GM23338 (cell line): ENCODE measurements around the gene RIF1. TPM values are rescaled to one million over a fixed set of nuclear protein-coding genes. Genes with fewer than 3 reads are reported as not detected.

Experiments used
- ATAC-seq: fragments of 200-7000 bp; cut with Tn5 transposase; 3 replicates; pipeline ENCODE4 v1.9.1; 2020
- DNase-seq: peaks from one replicate; pipeline ENCODE4 v3.0.0-alpha.2; 2015; ENCODE audit warnings: low spot score
- H2AFZ ChIP-seq: fragments of 200-600 bp; sonication (generic); 2 replicates; pipeline ENCODE4 v1.8.0; 2016; ENCODE audit warnings: antibody characterized with exemption, mild to moderate bottlenecking, moderate library complexity
- H3F3A ChIP-seq: fragments of 200-600 bp; sonication (generic); replicated peaks from 2 replicates; pipeline ENCODE4 v1.8.0; 2017; ENCODE audit warnings: antibody characterized with exemption, mixed run types, low read depth
- H3K27ac ChIP-seq: fragments of 200-600 bp; sonication (generic); 2 replicates; pipeline ENCODE4 v1.6.1; 2016; ENCODE audit warnings: low read depth
- H3K27me3 ChIP-seq: fragments of 200-600 bp; sonication (generic); 2 replicates; pipeline ENCODE4 v1.8.0; 2016; ENCODE audit warnings: mild to moderate bottlenecking, mixed run types, moderate library complexity; ENCODE audit not compliant: insufficient read depth
- H3K36me3 ChIP-seq: fragments of 200-600 bp; sonication (generic); 2 replicates; pipeline ENCODE4 v1.8.0; 2016; ENCODE audit warnings: mild to moderate bottlenecking; ENCODE audit not compliant: insufficient read depth
- H3K4me1 ChIP-seq: fragments of 200-600 bp; sonication (generic); 2 replicates; pipeline ENCODE4 v1.8.0; 2016; ENCODE audit warnings: mild to moderate bottlenecking, moderate library complexity; ENCODE audit not compliant: insufficient read depth
- H3K4me2 ChIP-seq: fragments of 200-600 bp; sonication (generic); 2 replicates; pipeline ENCODE4 v1.7.1; 2017; ENCODE audit warnings: mixed run types
- H3K4me3 ChIP-seq: fragments of 200-600 bp; sonication (generic); 2 replicates; pipeline ENCODE4 v1.6.1; 2016; ENCODE audit warnings: mixed run types
- H3K79me2 ChIP-seq: fragments of 200-600 bp; sonication (generic); replicated peaks from 2 replicates; pipeline ENCODE4 v1.8.0; 2017; ENCODE audit warnings: mild to moderate bottlenecking; ENCODE audit not compliant: insufficient read depth
- H3K9me2 ChIP-seq: fragments of 200-600 bp; sonication (generic); 2 replicates; pipeline ENCODE4 v1.8.0; 2017; ENCODE audit not compliant: insufficient read depth
- H4K20me1 ChIP-seq: fragments of 200-600 bp; sonication (generic); replicated peaks from 2 replicates; pipeline ENCODE4 v1.8.0; 2017; ENCODE audit warnings: mild to moderate bottlenecking; ENCODE audit not compliant: insufficient read depth
- H3K27ac Mint-ChIP-seq: 2 replicates; pipeline ENCODE4 v1.8.0; 2020; ENCODE audit warnings: inconsistent platforms, mild to moderate bottlenecking, moderate library complexity, mixed read lengths
- H3K27me3 Mint-ChIP-seq: 3 replicates; pipeline ENCODE4 v1.8.0; 2022; ENCODE audit warnings: low read depth, mild to moderate bottlenecking, moderate library complexity, mixed read lengths, inconsistent platforms; ENCODE audit not compliant: insufficient read depth, poor library complexity
- H3K36me3 Mint-ChIP-seq: 3 replicates; pipeline ENCODE4 v1.8.0; 2021; ENCODE audit warnings: low read depth, mild to moderate bottlenecking, inconsistent platforms, moderate library complexity, mixed read lengths
- H3K4me1 Mint-ChIP-seq: 3 replicates; pipeline ENCODE4 v1.8.0; 2020; ENCODE audit warnings: mild to moderate bottlenecking, inconsistent platforms, mixed read lengths
- H3K4me3 Mint-ChIP-seq: 3 replicates; pipeline ENCODE4 v1.8.0; 2021; ENCODE audit warnings: moderate library complexity, mild to moderate bottlenecking, inconsistent platforms, mixed read lengths
- H3K9me3 Mint-ChIP-seq: 3 replicates; pipeline ENCODE4 v1.8.0; 2020; ENCODE audit warnings: moderate library complexity, mild to moderate bottlenecking, inconsistent platforms, mixed read lengths
- CREB1 ChIP-seq: fragments of 250-450 bp; sonication (Bioruptor Pico); IDR thresholded peaks from 2 replicates; pipeline ENCODE4 v1.5.0; 2020; ENCODE audit warnings: low read depth, mild to moderate bottlenecking, moderate library complexity
- EZH2 ChIP-seq: fragments of 200-600 bp; sonication (generic); IDR thresholded peaks from one replicate; pipeline ENCODE4 v1.8.0; 2017; ENCODE audit warnings: antibody characterized with exemption, mild to moderate bottlenecking, low read depth; ENCODE audit not compliant: unreplicated experiment
- EZH2phosphoT487 ChIP-seq: fragments of 200-600 bp; sonication (generic); IDR thresholded peaks from one replicate; pipeline ENCODE4 v1.8.1; 2018; ENCODE audit warnings: antibody characterized with exemption; ENCODE audit not compliant: unreplicated experiment
- JUNB ChIP-seq: IDR thresholded peaks from one replicate; pipeline ENCODE4 v1.6.1; 2016; ENCODE audit warnings: antibody characterized with exemption; ENCODE audit not compliant: unreplicated experiment
- NANOG ChIP-seq: IDR thresholded peaks from 2 replicates; pipeline ENCODE4 v1.6.1; 2016; ENCODE audit warnings: antibody characterized with exemption, borderline replicate concordance
- POLR2AphosphoS5 ChIP-seq: IDR thresholded peaks from 2 replicates; pipeline ENCODE4 v1.6.1; 2016; ENCODE audit warnings: antibody characterized with exemption, low read depth
- STAT1 ChIP-seq: IDR thresholded peaks from one replicate; pipeline ENCODE4 v1.6.1; 2016; ENCODE audit warnings: antibody characterized with exemption; ENCODE audit not compliant: unreplicated experiment
- ZNF114 ChIP-seq: fragments of 250-450 bp; sonication (Bioruptor Pico); IDR thresholded peaks from 2 replicates; pipeline ENCODE4 v1.5.0; 2020; ENCODE audit warnings: mild to moderate bottlenecking, moderate library complexity
- ZNF331 ChIP-seq: fragments of 250-450 bp; sonication (Bioruptor Pico); IDR thresholded peaks from 2 replicates; pipeline ENCODE4 v1.5.0; 2020; ENCODE audit warnings: low read depth, mild to moderate bottlenecking, moderate library complexity
- polyA plus RNA-seq: library from polyadenylated mRNA; unstranded; fragments of >200 nt; fragmentation: Nextera tagmentation; extraction: Ambion mirVana; gene quantifications from 2 replicates; pipeline ENCODE4 v1.2.1, GENCODE V29; 2016
- total RNA-seq: library from RNA; depleted of rRNA; stranded (reverse); fragments of >200 nt; shearing (Covaris generic); gene quantifications from 2 replicates; pipeline ENCODE4 v1.2.3, GENCODE V29; 2014
- TF ChIP-seq, protein P1 (sequence below): IDR thresholded peaks from one replicate; pipeline ENCODE4 v1.6.1; 2018; ENCODE audit warnings: antibody characterized with exemption; ENCODE audit not compliant: unreplicated experiment
- TF ChIP-seq, protein P2 (sequence below), 2 experiments: fragments of 200-600 bp in 1 of 2; sonication (generic) in 1 of 2; conservative IDR thresholded peaks; 2 replicates each; pipeline versions ENCODE4 v1.5.1 to v1.6.1; 2016 to 2017; ENCODE audit warnings: antibody characterized with exemption in 2 of 2, low read depth in 2 of 2, mild to moderate bottlenecking in 2 of 2, moderate library complexity in 1 of 2
- TF ChIP-seq, protein P3 (sequence below): fragments of 250-450 bp; sonication (Bioruptor Pico); IDR thresholded peaks from 2 replicates; pipeline ENCODE4 v1.5.0; 2020; ENCODE audit warnings: mild to moderate bottlenecking, moderate library complexity
- TF ChIP-seq, protein P4 (sequence below): IDR thresholded peaks from 2 replicates; pipeline ENCODE4 v1.6.1; 2016; ENCODE audit warnings: antibody characterized with exemption

The RIF1 gene
- total and polyA plus RNA-seq, 2 experiments from 2014 or later, result 68.5 to 134 TPM

DNA sequence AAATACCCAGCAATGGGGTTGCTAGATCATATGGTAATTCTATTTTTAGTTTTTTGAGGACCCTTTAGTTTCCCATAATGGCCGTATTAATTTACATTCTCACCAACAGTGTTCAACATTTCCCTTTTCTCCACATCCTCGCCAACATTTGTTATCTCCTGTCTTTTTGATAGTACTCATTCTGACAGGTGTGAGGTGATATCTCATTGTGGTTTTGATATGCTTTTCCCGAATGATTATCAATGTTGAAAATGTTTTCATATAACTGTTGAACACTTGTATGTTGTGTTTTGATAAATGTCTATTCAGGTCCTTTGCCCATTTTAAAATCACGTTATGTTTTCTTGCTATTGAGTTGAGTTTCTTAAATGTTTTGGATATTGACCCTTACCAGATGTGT, 5.8 kb upstream of the RIF1 start:
- Mint-ChIP-seq H3K4me1 (peaks cover 3% of the 10 kb centered on the region), H3K4me3 (no peak overlapping the region), H3K27me3 (no peaks in the 10 kb centered on the region), H3K36me3 (peaks cover 4% of the 10 kb centered on the region; the same call in 2 of the 3 replicates), H3K9me3 (peaks cover 5% of the 10 kb centered on the region; the same call in 2 of the 3 replicates), H3K27ac (no peak overlapping the region)
- H3K4me3 ChIP-seq, result no peak overlapping the region
- H3K27me3 ChIP-seq, result no peaks in the 10 kb centered on the region
- no peak overlapping the region for H3K4me2 ChIP-seq
- no peak overlapping the region for H3K27ac ChIP-seq
- no peaks in the 10 kb centered on the region for H3K79me2 ChIP-seq
- H3K36me3 ChIP-seq, result no peaks in the 10 kb centered on the region
- DNase-seq, result no peak
- TF ChIP-seq EZH2phosphoT487, result no peak
- TF ChIP-seq, protein P1, sequence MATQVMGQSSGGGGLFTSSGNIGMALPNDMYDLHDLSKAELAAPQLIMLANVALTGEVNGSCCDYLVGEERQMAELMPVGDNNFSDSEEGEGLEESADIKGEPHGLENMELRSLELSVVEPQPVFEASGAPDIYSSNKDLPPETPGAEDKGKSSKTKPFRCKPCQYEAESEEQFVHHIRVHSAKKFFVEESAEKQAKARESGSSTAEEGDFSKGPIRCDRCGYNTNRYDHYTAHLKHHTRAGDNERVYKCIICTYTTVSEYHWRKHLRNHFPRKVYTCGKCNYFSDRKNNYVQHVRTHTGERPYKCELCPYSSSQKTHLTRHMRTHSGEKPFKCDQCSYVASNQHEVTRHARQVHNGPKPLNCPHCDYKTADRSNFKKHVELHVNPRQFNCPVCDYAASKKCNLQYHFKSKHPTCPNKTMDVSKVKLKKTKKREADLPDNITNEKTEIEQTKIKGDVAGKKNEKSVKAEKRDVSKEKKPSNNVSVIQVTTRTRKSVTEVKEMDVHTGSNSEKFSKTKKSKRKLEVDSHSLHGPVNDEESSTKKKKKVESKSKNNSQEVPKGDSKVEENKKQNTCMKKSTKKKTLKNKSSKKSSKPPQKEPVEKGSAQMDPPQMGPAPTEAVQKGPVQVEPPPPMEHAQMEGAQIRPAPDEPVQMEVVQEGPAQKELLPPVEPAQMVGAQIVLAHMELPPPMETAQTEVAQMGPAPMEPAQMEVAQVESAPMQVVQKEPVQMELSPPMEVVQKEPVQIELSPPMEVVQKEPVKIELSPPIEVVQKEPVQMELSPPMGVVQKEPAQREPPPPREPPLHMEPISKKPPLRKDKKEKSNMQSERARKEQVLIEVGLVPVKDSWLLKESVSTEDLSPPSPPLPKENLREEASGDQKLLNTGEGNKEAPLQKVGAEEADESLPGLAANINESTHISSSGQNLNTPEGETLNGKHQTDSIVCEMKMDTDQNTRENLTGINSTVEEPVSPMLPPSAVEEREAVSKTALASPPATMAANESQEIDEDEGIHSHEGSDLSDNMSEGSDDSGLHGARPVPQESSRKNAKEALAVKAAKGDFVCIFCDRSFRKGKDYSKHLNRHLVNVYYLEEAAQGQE, result no peak
- no peak for TF ChIP-seq ZNF331
- TF ChIP-seq POLR2AphosphoS5, result no peak
- TF ChIP-seq, protein P2, sequence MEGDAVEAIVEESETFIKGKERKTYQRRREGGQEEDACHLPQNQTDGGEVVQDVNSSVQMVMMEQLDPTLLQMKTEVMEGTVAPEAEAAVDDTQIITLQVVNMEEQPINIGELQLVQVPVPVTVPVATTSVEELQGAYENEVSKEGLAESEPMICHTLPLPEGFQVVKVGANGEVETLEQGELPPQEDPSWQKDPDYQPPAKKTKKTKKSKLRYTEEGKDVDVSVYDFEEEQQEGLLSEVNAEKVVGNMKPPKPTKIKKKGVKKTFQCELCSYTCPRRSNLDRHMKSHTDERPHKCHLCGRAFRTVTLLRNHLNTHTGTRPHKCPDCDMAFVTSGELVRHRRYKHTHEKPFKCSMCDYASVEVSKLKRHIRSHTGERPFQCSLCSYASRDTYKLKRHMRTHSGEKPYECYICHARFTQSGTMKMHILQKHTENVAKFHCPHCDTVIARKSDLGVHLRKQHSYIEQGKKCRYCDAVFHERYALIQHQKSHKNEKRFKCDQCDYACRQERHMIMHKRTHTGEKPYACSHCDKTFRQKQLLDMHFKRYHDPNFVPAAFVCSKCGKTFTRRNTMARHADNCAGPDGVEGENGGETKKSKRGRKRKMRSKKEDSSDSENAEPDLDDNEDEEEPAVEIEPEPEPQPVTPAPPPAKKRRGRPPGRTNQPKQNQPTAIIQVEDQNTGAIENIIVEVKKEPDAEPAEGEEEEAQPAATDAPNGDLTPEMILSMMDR (conservative IDR thresholded peaks at IDR 0.05; ENCODE audit: low read depth in 2 of 2), result no peak
- TF ChIP-seq, protein P3, sequence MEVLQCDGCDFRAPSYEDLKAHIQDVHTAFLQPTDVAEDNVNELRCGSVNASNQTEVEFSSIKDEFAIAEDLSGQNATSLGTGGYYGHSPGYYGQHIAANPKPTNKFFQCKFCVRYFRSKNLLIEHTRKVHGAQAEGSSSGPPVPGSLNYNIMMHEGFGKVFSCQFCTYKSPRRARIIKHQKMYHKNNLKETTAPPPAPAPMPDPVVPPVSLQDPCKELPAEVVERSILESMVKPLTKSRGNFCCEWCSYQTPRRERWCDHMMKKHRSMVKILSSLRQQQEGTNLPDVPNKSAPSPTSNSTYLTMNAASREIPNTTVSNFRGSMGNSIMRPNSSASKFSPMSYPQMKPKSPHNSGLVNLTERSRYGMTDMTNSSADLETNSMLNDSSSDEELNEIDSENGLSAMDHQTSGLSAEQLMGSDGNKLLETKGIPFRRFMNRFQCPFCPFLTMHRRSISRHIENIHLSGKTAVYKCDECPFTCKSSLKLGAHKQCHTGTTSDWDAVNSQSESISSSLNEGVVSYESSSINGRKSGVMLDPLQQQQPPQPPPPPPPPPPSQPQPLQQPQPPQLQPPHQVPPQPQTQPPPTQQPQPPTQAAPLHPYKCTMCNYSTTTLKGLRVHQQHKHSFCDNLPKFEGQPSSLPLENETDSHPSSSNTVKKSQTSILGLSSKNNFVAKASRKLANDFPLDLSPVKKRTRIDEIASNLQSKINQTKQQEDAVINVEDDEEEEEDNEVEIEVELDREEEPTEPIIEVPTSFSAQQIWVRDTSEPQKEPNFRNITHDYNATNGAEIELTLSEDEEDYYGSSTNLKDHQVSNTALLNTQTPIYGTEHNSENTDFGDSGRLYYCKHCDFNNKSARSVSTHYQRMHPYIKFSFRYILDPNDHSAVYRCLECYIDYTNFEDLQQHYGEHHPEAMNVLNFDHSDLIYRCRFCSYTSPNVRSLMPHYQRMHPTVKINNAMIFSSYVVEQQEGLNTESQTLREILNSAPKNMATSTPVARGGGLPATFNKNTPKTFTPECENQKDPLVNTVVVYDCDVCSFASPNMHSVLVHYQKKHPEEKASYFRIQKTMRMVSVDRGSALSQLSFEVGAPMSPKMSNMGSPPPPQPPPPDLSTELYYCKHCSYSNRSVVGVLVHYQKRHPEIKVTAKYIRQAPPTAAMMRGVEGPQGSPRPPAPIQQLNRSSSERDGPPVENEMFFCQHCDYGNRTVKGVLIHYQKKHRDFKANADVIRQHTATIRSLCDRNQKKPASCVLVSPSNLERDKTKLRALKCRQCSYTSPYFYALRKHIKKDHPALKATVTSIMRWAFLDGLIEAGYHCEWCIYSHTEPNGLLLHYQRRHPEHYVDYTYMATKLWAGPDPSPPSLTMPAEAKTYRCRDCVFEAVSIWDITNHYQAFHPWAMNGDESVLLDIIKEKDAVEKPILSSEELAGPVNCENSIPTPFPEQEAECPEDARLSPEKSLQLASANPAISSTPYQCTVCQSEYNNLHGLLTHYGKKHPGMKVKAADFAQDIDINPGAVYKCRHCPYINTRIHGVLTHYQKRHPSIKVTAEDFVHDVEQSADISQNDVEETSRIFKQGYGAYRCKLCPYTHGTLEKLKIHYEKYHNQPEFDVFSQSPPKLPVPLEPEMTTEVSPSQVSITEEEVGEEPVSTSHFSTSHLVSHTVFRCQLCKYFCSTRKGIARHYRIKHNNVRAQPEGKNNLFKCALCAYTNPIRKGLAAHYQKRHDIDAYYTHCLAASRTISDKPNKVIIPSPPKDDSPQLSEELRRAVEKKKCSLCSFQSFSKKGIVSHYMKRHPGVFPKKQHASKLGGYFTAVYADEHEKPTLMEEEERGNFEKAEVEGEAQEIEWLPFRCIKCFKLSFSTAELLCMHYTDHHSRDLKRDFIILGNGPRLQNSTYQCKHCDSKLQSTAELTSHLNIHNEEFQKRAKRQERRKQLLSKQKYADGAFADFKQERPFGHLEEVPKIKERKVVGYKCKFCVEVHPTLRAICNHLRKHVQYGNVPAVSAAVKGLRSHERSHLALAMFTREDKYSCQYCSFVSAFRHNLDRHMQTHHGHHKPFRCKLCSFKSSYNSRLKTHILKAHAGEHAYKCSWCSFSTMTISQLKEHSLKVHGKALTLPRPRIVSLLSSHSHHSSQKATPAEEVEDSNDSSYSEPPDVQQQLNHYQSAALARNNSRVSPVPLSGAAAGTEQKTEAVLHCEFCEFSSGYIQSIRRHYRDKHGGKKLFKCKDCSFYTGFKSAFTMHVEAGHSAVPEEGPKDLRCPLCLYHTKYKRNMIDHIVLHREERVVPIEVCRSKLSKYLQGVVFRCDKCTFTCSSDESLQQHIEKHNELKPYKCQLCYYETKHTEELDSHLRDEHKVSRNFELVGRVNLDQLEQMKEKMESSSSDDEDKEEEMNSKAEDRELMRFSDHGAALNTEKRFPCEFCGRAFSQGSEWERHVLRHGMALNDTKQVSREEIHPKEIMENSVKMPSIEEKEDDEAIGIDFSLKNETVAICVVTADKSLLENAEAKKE (CRISPR knock-in tag), result no peak
- TF ChIP-seq NANOG, result no peak
- TF ChIP-seq EZH2, result no peak
- no peak for TF ChIP-seq JUNB
- no peak for TF ChIP-seq ZNF114 (CRISPR knock-in tag)
- no peak for TF ChIP-seq CREB1 (CRISPR knock-in tag)
- TF ChIP-seq, protein P4, sequence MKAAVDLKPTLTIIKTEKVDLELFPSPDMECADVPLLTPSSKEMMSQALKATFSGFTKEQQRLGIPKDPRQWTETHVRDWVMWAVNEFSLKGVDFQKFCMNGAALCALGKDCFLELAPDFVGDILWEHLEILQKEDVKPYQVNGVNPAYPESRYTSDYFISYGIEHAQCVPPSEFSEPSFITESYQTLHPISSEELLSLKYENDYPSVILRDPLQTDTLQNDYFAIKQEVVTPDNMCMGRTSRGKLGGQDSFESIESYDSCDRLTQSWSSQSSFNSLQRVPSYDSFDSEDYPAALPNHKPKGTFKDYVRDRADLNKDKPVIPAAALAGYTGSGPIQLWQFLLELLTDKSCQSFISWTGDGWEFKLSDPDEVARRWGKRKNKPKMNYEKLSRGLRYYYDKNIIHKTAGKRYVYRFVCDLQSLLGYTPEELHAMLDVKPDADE, result no peak
- TF ChIP-seq STAT1, result no peak
- H4K20me1 ChIP-seq, result no peaks in the 10 kb centered on the region
- H3K9me2 ChIP-seq, result no peaks in the 10 kb centered on the region
- no peak overlapping the region for H2AFZ ChIP-seq
- no peaks in the 10 kb centered on the region for H3K4me1 ChIP-seq
- ATAC-seq, result no peak
- H3F3A ChIP-seq, result no peaks in the 10 kb centered on the region
